HepG2 (cell line): ENCODE results near the gene TNFRSF1B. TPM values are rescaled to one million over a fixed set of nuclear protein-coding genes. Genes with fewer than 3 reads are reported as not detected.

Experiments used
- ATAC-seq: fragments of 200-7000 bp; cut with Tn5 transposase; 3 replicates; pipeline ENCODE4 v1.9.1; 2020; ENCODE audit warnings: mild to moderate bottlenecking, moderate library complexity
- BruUV-seq: library from RNA; stranded (reverse); fragments of 400-500 nt; replicated peaks from 2 replicates; lab custom pipeline; 2021; lab: Mats Ljungman, UMichigan
- CTCF ChIA-PET: fragments of 300-600 bp; formaldehyde crosslinking; extraction: SDS; loops from one replicate; lab custom pipeline; 2021; ENCODE audit warnings: low total read pairs, inconsistent platforms, low intra/inter-chr PET ratio; lab: Yijun Ruan, JAX
- POLR2A ChIA-PET: fragments of 350-600 bp; sonication (Branson Sonifier 250); formaldehyde crosslinking; loops from one replicate; lab custom pipeline; 2020; ENCODE audit warnings: antibody characterized with exemption, inconsistent platforms; lab: Yijun Ruan, JAX
- DNase-seq: peaks from one replicate; pipeline ENCODE4 v3.0.0-alpha.2; 2015; ENCODE audit warnings: low spot score
- FAIRE-seq: peaks from 3 replicates; lab custom pipeline; 2011; peaks lifted over from hg19 to GRCh38; lab: Jason Lieb, UNC
- H2AFZ ChIP-seq: one replicate; pipeline ENCODE4 v1.6.1; 2011; ENCODE audit warnings: low read length, inconsistent platforms
- H3K27ac ChIP-seq: fragments of 300-600 bp; 3 replicates; pipeline ENCODE4 v1.8.0; 2011; ENCODE audit warnings: mixed run types, mild to moderate bottlenecking, mixed read lengths, low read length, inconsistent platforms; ENCODE audit not compliant: insufficient read depth; ENCODE audit errors: extremely low read length
- H3K27me3 ChIP-seq, 2 experiments: fragments of 200-600 bp in 1 of 2; 2 replicates in 1 of 2; 3 replicates in 1 of 2; pipeline versions ENCODE4 v1.6.0 to v1.8.0; 2011; ENCODE audit warnings: low read length in 2 of 2, mild to moderate bottlenecking in 2 of 2, moderate library complexity in 2 of 2, inconsistent platforms in 1 of 2; ENCODE audit not compliant: insufficient read depth in 2 of 2, control insufficient read depth in 1 of 2
- H3K36me3 ChIP-seq, 2 experiments: fragments of 200-600 bp in 1 of 2; replicated peaks in 1 of 2; 2 replicates in 1 of 2; 3 replicates in 1 of 2; pipeline versions ENCODE4 v1.5.1 to v1.8.0; 2011; ENCODE audit warnings: low read length in 2 of 2, inconsistent platforms in 1 of 2; ENCODE audit not compliant: insufficient read depth in 2 of 2, control insufficient read depth in 1 of 2
- H3K4me1 ChIP-seq: 2 replicates; pipeline ENCODE4 v1.5.1; 2012; ENCODE audit warnings: low read length, inconsistent platforms; ENCODE audit not compliant: insufficient read depth
- H3K4me2 ChIP-seq: 2 replicates; pipeline ENCODE4 v1.6.0; 2011; ENCODE audit warnings: low read depth, low read length, inconsistent platforms
- H3K4me3 ChIP-seq, 3 experiments: fragments of 200-600 bp in 1 of 3; sonication (generic), shearing (Covaris generic) in 1 of 3; replicated peaks in 1 of 3; 2 replicates each; pipeline ENCODE4 v1.5.1; 2011 to 2016; ENCODE audit warnings: low read length in 3 of 3, inconsistent platforms in 2 of 3, low read depth in 2 of 3, mild to moderate bottlenecking in 2 of 3, control low read depth in 1 of 3, mixed read lengths in 1 of 3; ENCODE audit not compliant: insufficient read depth in 1 of 3
- H3K79me2 ChIP-seq: one replicate; pipeline ENCODE4 v1.6.1; 2011; ENCODE audit warnings: low read length, inconsistent platforms; ENCODE audit not compliant: insufficient read depth
- H3K9ac ChIP-seq: 2 replicates; pipeline ENCODE4 v1.6.0; 2011; ENCODE audit warnings: mild to moderate bottlenecking, low read depth, low read length, inconsistent platforms; ENCODE audit not compliant: insufficient read depth
- H3K9me3 ChIP-seq: 2 replicates; pipeline ENCODE4 v1.5.1; 2012; ENCODE audit warnings: mild to moderate bottlenecking, low read length
- H4K20me1 ChIP-seq: 2 replicates; pipeline ENCODE4 v1.6.0; 2011; ENCODE audit warnings: inconsistent platforms, mild to moderate bottlenecking, low read length, moderate library complexity; ENCODE audit not compliant: insufficient read depth
- ARNTL ChIP-seq: sonication (generic); formaldehyde crosslinking; IDR thresholded peaks from 2 replicates; pipeline ENCODE4 v1.4.0; 2020; ENCODE audit warnings: mild to moderate bottlenecking, missing genetic modification reagents
- NFE2 ChIP-seq: sonication (generic); formaldehyde crosslinking; IDR thresholded peaks from 2 replicates; pipeline ENCODE4 v1.4.0; 2020; ENCODE audit warnings: missing genetic modification reagents
- SP2 ChIP-seq: sonication (generic); formaldehyde crosslinking; IDR thresholded peaks from 2 replicates; pipeline ENCODE4 v1.5.1; 2020; ENCODE audit warnings: mild to moderate bottlenecking, missing genetic modification reagents
- ZNF7 ChIP-seq: IDR thresholded peaks from 2 replicates; pipeline ENCODE4 v1.6.1; 2016; ENCODE audit warnings: missing biosample characterization, missing genetic modification reagents
- ZNF792 ChIP-seq: IDR thresholded peaks from 2 replicates; pipeline ENCODE4 v1.6.1; 2016
- WGBS: methylation state at CpG from one replicate; pipeline ENCODE4 v1.1.6; 2017; ENCODE audit warnings: low lambda C conversion rate; 5-methylcytosine and 5-hydroxymethylcytosine counted together
- in situ Hi-C: cut with HindIII; loops from 2 replicates; pipeline ENCODE4 v1.10.0; 2017; ENCODE audit warnings: low pct_unique_long_range_greater_than_20kb; ENCODE audit not compliant: extremely low pct_ligation_motif_present
- intact Hi-C: fragments of 100-400 bp; cut with micrococcal nuclease; formaldehyde crosslinking; loops from one replicate; pipeline ENCODE4 v1.10.0; 2022; ENCODE audit not compliant: unreplicated experiment
- polyA plus RNA-seq, 8 experiments: library from polyadenylated mRNA; depleted of rRNA in 3 of 8; stranded (reverse) in 7 of 8; unstranded in 1 of 8; fragments of >200 nt; fragmentation: Illumina TruSeq in 4 of 8; extraction: Trizol in 4 of 8; gene quantifications; 2 replicates each; pipeline versions ENCODE4 v1.2.1 to v1.2.3, GENCODE V29; 2011 to 2016; ENCODE audit warnings: low read depth in 4 of 8, missing spikeins in 1 of 8, mixed read lengths in 1 of 8; ENCODE audit not compliant: insufficient read depth in 1 of 8
- total RNA-seq, 5 experiments: library from RNA; depleted of rRNA; stranded (reverse); fragments of >200 nt; fragmentation: Illumina TruSeq; extraction: Trizol; gene quantifications; 2 replicates each; pipeline ENCODE4 v1.2.3, GENCODE V29; 2016; ENCODE audit warnings: low read depth in 1 of 5
- TF ChIP-seq, protein P1 (sequence below): sonication (generic); formaldehyde crosslinking; IDR thresholded peaks from 2 replicates; pipeline ENCODE4 v1.4.0; 2020; ENCODE audit warnings: missing genetic modification reagents
- TF ChIP-seq, protein P2 (sequence below): sonication (generic); formaldehyde crosslinking; conservative IDR thresholded peaks from 2 replicates; pipeline ENCODE4 v1.5.0; 2020; ENCODE audit warnings: missing genetic modification reagents
- TF ChIP-seq, protein P3 (sequence below): sonication (generic); formaldehyde crosslinking; IDR thresholded peaks from 2 replicates; pipeline ENCODE4 v1.4.0; 2020; ENCODE audit warnings: missing genetic modification reagents
- TF ChIP-seq, protein P4 (sequence below): sonication (generic); formaldehyde crosslinking; IDR thresholded peaks from 2 replicates; pipeline ENCODE4 v1.4.0; 2020; ENCODE audit warnings: missing genetic modification reagents, borderline replicate concordance

The TNFRSF1B gene
- total and polyA plus RNA-seq, 2 of the 13 experiments (the other 11 are each of a cell fraction or from before 2014, with no cell fraction given) = 0.04 to 0.11 TPM

DNA sequence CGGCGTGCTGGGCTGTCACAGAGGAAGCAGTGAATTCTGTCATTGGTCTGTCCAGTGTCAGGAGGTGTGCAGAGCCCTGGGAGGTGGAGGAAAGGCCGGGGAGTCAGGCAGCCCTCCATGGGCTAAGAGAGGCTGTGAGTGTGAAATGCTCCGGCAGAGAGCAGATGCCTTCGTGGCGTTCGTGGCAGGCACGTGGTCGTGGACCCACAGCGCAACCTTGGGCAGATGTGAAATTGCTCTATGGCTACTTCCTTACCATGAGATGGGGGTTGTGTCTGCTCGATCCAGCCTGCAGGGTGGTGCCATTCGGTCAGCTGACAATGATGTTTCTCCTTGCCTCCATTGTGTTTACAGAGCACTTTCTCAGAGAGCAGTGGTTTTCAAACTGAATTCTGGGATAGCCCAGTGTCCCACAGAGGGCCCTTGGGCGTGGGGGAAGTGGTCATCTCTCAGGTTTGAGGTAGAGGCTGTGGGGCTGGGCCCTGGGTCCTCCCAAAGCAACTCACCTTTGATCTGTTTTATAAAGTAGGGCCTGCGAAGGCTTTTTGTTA is 27.9 kb downstream of the TNFRSF1B start:
- DNase-seq = no peak
- no peak for FAIRE-seq
- peaks cover 10% of the 10 kb centered on the region for H3K4me1 ChIP-seq
- no peak overlapping the region for H3K27ac ChIP-seq
- in situ Hi-C loops (no loop called here), intact Hi-C loops (no loop called here)
- WGBS = 55% methylated on average over 9 of the region's 14 CpGs
- no peak for TF ChIP-seq ZNF792 (CRISPR knock-in tag)
- TF ChIP-seq, protein P1, sequence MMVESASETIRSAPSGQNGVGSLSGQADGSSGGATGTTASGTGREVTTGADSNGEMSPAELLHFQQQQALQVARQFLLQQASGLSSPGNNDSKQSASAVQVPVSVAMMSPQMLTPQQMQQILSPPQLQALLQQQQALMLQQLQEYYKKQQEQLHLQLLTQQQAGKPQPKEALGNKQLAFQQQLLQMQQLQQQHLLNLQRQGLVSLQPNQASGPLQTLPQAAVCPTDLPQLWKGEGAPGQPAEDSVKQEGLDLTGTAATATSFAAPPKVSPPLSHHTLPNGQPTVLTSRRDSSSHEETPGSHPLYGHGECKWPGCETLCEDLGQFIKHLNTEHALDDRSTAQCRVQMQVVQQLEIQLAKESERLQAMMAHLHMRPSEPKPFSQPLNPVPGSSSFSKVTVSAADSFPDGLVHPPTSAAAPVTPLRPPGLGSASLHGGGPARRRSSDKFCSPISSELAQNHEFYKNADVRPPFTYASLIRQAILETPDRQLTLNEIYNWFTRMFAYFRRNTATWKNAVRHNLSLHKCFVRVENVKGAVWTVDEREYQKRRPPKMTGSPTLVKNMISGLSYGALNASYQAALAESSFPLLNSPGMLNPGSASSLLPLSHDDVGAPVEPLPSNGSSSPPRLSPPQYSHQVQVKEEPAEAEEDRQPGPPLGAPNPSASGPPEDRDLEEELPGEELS (CRISPR knock-in tag) = no peak
- no peak overlapping the region for H2AFZ ChIP-seq
- H3K36me3 ChIP-seq = no peaks in the 10 kb centered on the region
- BruUV-seq = no TSS peak
- no peak overlapping the region for H3K4me2 ChIP-seq
- H3K79me2 ChIP-seq = no peaks in the 10 kb centered on the region
- no peak overlapping the region for H3K4me3 ChIP-seq
- ChIA-PET CTCF (no interaction called here), POLR2A (no interaction called here)
- peaks cover 1 to 28% of the 10 kb centered on the region in 2 experiments; a peak in 3 of 5 replicates for H3K27me3 ChIP-seq
- no peak for ATAC-seq
- H4K20me1 ChIP-seq = no peaks in the 10 kb centered on the region
- H3K9me3 ChIP-seq = no peaks in the 10 kb centered on the region
- H3K9ac ChIP-seq = no peak overlapping the region

DNA sequence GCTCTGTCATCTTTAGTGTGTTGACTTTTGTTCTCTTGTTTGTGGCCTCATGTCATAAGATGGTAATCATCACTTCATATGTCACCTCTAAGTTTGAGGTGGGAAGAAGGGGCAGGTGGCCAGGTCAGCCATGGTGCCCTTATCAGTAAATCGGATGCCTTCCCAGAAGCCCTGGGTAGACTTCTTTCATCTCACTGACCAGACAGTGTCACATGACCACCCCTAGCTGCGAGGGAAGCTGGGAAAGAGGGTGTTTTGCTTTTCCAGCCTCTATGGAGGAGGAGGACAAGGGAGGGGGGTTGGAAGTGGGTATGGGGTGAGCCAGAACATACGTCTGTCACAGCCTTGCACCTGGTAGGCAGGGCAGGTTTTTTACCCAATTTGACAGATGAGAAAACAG is 28.6 kb downstream of the TNFRSF1B start:
- Histone ChIP-seq H3K27me3 (peaks cover 3 to 27% of the 10 kb centered on the region in 2 experiments; a peak in 3 of 5 replicates), H3K4me1 (peaks cover 17% of the 10 kb centered on the region), H3K27ac (no peak overlapping the region), H4K20me1 (no peaks in the 10 kb centered on the region), H3K36me3 (no peaks in the 10 kb centered on the region), H3K79me2 (no peaks in the 10 kb centered on the region), H3K9ac (no peak overlapping the region), H3K4me2 (no peak overlapping the region), H3K9me3 (no peaks in the 10 kb centered on the region), H2AFZ (no peak overlapping the region), H3K4me3 (no peak overlapping the region)
- no peak for FAIRE-seq
- WGBS = 14% methylated on average over 3 of the region's 3 CpGs
- intact Hi-C loops = no loop called here
- POLR2A ChIA-PET = no interaction called here
- no peak for DNase-seq
- no peak for ATAC-seq
- BruUV-seq = no TSS peak
- in situ Hi-C loops = no loop called here
- CTCF ChIA-PET = no interaction called here
- TF ChIP-seq ARNTL (CRISPR knock-in tag) = no peak
- TF ChIP-seq, protein P2, sequence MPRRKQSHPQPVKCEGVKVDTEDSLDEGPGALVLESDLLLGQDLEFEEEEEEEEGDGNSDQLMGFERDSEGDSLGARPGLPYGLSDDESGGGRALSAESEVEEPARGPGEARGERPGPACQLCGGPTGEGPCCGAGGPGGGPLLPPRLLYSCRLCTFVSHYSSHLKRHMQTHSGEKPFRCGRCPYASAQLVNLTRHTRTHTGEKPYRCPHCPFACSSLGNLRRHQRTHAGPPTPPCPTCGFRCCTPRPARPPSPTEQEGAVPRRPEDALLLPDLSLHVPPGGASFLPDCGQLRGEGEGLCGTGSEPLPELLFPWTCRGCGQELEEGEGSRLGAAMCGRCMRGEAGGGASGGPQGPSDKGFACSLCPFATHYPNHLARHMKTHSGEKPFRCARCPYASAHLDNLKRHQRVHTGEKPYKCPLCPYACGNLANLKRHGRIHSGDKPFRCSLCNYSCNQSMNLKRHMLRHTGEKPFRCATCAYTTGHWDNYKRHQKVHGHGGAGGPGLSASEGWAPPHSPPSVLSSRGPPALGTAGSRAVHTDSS (CRISPR knock-in tag) = no peak
- TF ChIP-seq NFE2 (CRISPR knock-in tag) = no peak
- TF ChIP-seq, protein P3, sequence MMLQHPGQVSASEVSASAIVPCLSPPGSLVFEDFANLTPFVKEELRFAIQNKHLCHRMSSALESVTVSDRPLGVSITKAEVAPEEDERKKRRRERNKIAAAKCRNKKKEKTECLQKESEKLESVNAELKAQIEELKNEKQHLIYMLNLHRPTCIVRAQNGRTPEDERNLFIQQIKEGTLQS (CRISPR knock-in tag) = no peak
- TF ChIP-seq, protein P4, sequence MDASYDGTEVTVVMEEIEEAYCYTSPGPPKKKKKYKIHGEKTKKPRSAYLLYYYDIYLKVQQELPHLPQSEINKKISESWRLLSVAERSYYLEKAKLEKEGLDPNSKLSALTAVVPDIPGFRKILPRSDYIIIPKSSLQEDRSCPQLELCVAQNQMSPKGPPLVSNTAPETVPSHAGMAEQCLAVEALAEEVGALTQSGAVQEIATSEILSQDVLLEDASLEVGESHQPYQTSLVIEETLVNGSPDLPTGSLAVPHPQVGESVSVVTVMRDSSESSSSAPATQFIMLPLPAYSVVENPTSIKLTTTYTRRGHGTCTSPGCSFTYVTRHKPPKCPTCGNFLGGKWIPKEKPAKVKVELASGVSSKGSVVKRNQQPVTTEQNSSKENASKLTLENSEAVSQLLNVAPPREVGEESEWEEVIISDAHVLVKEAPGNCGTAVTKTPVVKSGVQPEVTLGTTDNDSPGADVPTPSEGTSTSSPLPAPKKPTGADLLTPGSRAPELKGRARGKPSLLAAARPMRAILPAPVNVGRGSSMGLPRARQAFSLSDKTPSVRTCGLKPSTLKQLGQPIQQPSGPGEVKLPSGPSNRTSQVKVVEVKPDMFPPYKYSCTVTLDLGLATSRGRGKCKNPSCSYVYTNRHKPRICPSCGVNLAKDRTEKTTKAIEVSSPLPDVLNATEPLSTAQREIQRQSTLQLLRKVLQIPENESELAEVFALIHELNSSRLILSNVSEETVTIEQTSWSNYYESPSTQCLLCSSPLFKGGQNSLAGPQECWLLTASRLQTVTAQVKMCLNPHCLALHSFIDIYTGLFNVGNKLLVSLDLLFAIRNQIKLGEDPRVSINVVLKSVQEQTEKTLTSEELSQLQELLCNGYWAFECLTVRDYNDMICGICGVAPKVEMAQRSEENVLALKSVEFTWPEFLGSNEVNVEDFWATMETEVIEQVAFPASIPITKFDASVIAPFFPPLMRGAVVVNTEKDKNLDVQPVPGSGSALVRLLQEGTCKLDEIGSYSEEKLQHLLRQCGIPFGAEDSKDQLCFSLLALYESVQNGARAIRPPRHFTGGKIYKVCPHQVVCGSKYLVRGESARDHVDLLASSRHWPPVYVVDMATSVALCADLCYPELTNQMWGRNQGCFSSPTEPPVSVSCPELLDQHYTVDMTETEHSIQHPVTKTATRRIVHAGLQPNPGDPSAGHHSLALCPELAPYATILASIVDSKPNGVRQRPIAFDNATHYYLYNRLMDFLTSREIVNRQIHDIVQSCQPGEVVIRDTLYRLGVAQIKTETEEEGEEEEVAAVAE (CRISPR knock-in tag) = no peak
- TF ChIP-seq ZNF7 (CRISPR knock-in tag) = no peak
- TF ChIP-seq SP2 (CRISPR knock-in tag) = no peak
